Activated CD4-positive, alpha-beta T cell treated with anti-CD3 and anti-CD28 coated beads, Interleukin-2, amount 10 ng/mL, durations not matched to agents 24 days and 14 days (primary cell): ENCODE results near the gene MYBPC2. TPM values are rescaled to one million over a fixed set of nuclear protein-coding genes. Genes with fewer than 3 reads are reported as not detected.
A peak's percentile ranks its signal among the peaks of the same experiment; 100 is the strongest.

Experiments used
- DNase-seq: peaks from one replicate; pipeline ENCODE4 v3.0.0; 2022
- H3K27ac Mint-ChIP-seq: one replicate; pipeline ENCODE4 v1.8.0; 2022; ENCODE audit warnings: mild to moderate bottlenecking, mixed read lengths
- H3K27me3 Mint-ChIP-seq: one replicate; pipeline ENCODE4 v1.8.0; 2022; ENCODE audit warnings: mixed read lengths
- H3K36me3 Mint-ChIP-seq: one replicate; pipeline ENCODE4 v1.8.0; 2022; ENCODE audit warnings: low read depth, mild to moderate bottlenecking, mixed read lengths
- H3K4me1 Mint-ChIP-seq: one replicate; pipeline ENCODE4 v1.8.0; 2021; ENCODE audit warnings: mixed read lengths
- H3K4me3 Mint-ChIP-seq: one replicate; pipeline ENCODE4 v1.8.0; 2022; ENCODE audit warnings: mild to moderate bottlenecking, moderate library complexity, mixed read lengths
- H3K9me3 Mint-ChIP-seq: one replicate; pipeline ENCODE4 v1.8.0; 2021; ENCODE audit warnings: mixed read lengths
- intact Hi-C: fragments of 100-400 bp; cut with micrococcal nuclease; formaldehyde crosslinking; loops from one replicate; pipeline ENCODE4 v1.15.1; 2023
- total RNA-seq: library from RNA; stranded (reverse); gene quantifications from 2 replicates; pipeline ENCODE4 v1.2.3, GENCODE V29; 2022

Gene MYBPC2
- total RNA-seq, 1 donor from 2014 or later: 0.26 TPM

DNA sequence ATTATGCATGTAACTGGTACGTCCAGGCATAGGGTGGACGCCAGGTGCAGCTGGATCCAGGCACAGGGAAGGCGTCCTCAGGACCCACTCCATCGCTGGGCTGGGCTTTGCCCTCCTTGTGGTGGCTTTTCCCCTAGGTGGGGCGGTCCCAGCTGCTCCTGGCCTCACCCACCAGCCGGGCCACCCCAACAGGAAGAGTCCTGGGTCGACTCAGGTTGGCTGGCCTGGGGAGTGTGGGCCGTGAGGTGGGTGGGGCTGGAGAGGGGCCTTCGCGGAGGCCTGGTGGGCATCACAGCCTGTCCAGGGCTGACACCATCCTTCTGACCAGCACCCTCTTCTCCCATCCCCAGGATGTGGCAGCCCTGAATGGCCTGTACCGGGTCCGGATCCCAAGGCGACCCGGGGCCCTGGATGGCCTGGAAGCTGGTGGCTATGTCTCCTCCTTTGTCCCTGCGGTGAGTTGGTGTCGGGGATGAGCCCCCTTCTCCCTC, 47.1 kb downstream of the MYBPC2 start:
- intact Hi-C loops: no loop called here
- Mint-ChIP-seq H3K4me3 (no peak overlapping the region), H3K27ac (no peak overlapping the region), H3K27me3 (no peaks in the 10 kb centered on the region), H3K9me3 (no peaks in the 10 kb centered on the region), H3K4me1 (peaks cover 22% of the 10 kb centered on the region), H3K36me3 (peaks cover 46% of the 10 kb centered on the region)
- DNase-seq: no peak

DNA sequence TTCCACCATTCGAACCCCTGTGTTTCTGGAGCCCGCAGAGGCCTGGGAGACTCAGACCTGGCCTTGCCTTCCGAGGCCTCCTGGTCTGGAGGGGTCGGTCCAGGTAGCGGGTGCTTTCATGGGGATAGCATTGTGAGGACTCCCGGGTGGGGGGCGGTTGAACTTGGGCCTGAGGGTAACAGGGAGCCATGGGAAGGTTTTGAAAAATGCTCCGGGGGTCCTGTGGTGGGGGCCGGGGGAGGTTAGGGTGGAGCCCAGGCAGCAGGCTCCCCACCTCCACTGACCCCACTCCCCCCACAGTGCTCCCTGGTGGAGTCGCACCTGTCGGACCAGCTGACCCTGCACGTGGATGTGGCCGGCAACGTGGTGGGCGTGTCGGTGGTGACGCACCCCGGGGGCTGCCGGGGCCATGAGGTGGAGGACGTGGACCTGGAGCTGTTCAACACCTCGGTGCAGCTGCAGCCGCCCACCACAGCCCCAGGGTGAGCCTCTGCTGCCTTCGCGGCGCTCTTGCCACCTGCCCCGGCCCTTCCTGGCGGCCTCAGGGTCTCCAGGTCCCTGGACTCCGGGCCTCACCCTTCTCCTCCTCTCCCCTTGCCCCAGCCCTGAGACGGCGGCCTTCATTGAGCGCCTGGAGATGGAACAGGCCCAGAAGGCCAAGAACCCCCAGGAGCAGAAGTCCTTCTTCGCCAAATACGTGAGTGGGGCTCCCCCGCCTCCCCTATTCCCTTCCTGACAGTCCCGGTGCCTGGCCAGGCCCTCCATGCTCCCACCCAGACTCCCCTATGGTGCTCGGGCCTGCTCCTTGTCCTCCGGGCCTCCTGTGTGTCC, 47.8 kb downstream of the MYBPC2 start:
- Mint-ChIP-seq H3K27ac (no peak overlapping the region), H3K9me3 (no peaks in the 10 kb centered on the region), H3K4me3 (no peak overlapping the region), H3K27me3 (no peaks in the 10 kb centered on the region), H3K4me1 (peaks cover 20% of the 10 kb centered on the region), H3K36me3 (peaks cover 53% of the 10 kb centered on the region)
- intact Hi-C loops: no loop called here
- no peak for DNase-seq

- H3K27ac Mint-ChIP-seq: no peak overlapping the region
- H3K36me3 Mint-ChIP-seq: peaks cover 58% of the 10 kb centered on the region
- DNase-seq: no peak
- no peak overlapping the region for H3K4me3 Mint-ChIP-seq
- intact Hi-C loops: no loop called here
- H3K9me3 Mint-ChIP-seq: no peaks in the 10 kb centered on the region
- H3K4me1 Mint-ChIP-seq: peaks cover 17% of the 10 kb centered on the region
- H3K27me3 Mint-ChIP-seq: no peaks in the 10 kb centered on the region
These were observed 48.9 kb downstream of the MYBPC2 start for GRCh38 chr19:50481351-50482149.

DNA sequence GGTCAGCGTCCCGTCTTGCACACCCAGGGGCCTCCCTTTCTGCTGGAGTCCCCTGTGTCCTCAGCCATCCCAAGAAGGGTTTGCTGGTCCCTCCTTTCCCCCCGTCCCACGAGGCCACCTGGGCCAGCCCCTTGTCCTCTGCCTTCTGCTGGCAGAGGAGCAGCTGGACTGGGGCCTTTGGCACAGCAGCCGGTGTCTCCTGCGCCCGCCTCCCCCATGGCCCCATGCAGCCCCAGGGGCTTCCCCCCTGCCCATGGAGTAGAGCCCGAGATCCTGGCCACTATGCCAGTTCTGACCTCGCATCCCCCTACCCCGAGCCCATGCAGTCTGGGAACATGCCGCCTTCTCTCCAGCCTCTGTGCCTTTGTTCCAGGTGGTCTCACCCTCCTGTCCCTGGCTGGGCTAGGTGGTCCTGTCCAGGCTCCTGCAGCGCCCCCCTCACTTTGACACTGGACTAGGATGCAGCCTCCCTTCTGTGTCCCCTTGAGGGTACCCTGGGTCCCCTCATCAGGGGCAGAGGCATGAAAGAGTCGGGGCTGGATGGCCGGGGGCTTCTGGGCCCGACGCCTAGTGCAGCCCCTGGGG, 49.7 kb downstream of the MYBPC2 start:
- Mint-ChIP-seq H3K9me3 (no peaks in the 10 kb centered on the region), H3K27ac (no peak overlapping the region), H3K27me3 (no peaks in the 10 kb centered on the region), H3K36me3 (peaks cover 57% of the 10 kb centered on the region), H3K4me3 (no peak overlapping the region), H3K4me1 (peaks cover 12% of the 10 kb centered on the region)
- intact Hi-C loops: no loop called here
- no peak for DNase-seq

- intact Hi-C loops: no loop called here
- Mint-ChIP-seq H3K27ac (no peak overlapping the region), H3K4me1 (peaks cover 8% of the 10 kb centered on the region), H3K9me3 (no peaks in the 10 kb centered on the region), H3K4me3 (no peak overlapping the region), H3K27me3 (no peaks in the 10 kb centered on the region), H3K36me3 (peaks cover 52% of the 10 kb centered on the region)
- DNase-seq: no peak
These were observed 50.2 kb downstream of the MYBPC2 start for GRCh38 chr19:50482916-50483315.

DNA sequence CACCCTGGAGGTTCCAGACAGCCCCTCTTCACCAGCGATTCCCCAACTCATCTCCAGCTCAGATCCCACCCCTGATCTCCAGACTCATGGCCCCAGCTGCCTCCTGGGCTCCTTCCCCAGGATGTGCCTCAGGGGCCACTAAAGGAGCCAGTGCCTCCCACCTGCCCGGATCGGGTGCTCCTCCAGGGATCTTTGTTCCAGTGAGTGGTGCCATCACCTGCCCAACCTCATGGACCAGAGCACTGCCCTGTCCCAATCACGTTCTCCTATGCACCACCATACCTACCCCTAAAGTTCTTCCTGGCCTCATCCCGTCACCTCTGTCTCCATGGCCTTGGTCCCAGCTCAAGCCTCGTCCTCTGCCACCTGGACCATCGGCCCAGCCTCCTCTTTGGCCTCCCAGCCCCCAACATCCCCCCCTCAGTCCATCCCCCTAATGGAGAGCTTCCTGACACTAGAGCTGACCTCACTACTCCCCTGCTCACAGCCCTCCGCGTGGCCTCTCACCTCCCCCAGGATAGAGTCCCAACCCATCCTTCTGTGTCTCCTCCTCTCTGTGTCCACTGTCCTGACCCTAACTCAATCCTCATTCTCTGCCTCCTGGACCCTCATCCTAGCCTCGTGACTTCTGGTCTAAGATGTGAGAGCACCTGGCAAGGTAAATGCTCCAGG, 52.7 kb downstream of the MYBPC2 start:
- Mint-ChIP-seq H3K36me3 (peaks cover 40% of the 10 kb centered on the region), H3K4me3 (no peak overlapping the region), H3K27ac (no peak overlapping the region), H3K27me3 (no peaks in the 10 kb centered on the region), H3K4me1 (peaks cover 6% of the 10 kb centered on the region), H3K9me3 (no peaks in the 10 kb centered on the region)
- intact Hi-C loops: no loop called here
- DNase-seq: no peak

- Mint-ChIP-seq H3K4me1 (peaks cover 14% of the 10 kb centered on the region), H3K4me3 (no peak overlapping the region), H3K9me3 (no peaks in the 10 kb centered on the region), H3K27me3 (peaks cover 6% of the 10 kb centered on the region), H3K27ac (no peak overlapping the region), H3K36me3 (peaks cover 35% of the 10 kb centered on the region)
- intact Hi-C loops: no loop called here
- peak; percentile 83 for DNase-seq
These were observed 54.3 kb downstream of the MYBPC2 start for GRCh38 chr19:50486823-50487515.

DNA sequence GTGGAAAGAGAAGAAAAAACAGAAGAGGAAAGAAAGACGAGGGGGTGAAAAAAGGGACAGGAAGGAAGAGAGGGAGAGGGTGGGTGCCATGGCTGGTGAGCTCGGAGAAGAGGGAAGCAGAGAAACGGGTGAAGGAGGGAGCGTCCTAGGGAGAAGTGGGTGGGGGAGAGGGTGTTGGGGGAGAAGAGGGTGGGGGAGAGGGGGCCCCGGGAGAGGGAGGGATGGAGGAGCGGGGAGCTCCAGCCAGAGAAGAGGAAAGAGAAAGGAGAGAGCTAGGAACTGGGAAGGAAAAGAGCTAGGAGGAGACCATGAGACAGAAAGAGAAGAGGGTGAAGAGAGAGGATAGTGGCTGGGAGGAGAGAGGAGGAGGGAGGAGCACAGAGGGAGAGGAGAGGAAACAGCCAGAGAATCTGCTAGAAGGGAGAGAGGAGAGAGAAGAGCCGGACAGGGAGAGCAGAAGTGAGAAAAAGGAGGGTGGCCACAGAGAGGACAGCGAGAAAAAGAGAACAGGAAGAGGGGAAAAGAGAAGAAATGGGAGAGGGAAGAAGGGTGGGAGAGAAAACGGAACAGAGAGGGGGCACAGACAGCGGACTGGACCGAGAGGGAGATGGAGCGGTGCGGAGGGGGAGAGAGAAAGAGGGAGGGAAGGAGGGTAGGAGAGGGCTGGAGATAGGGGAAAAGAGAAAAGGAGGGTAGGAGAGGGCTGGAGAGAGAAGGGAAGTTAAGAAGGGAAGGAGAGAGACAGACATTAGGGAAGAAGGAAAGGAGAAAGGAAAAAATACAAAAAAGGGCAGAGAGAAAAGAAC, 55.9 kb downstream of the MYBPC2 start:
- peaks cover 10% of the 10 kb centered on the region for H3K27me3 Mint-ChIP-seq
- peaks cover 25% of the 10 kb centered on the region for H3K36me3 Mint-ChIP-seq
- peak overlapping the region; percentile 27 for H3K27ac Mint-ChIP-seq
- intact Hi-C loops: no loop called here
- no peaks in the 10 kb centered on the region for H3K9me3 Mint-ChIP-seq
- H3K4me1 Mint-ChIP-seq: peaks cover 17% of the 10 kb centered on the region
- H3K4me3 Mint-ChIP-seq: no peak overlapping the region
- DNase-seq: no peak

DNA sequence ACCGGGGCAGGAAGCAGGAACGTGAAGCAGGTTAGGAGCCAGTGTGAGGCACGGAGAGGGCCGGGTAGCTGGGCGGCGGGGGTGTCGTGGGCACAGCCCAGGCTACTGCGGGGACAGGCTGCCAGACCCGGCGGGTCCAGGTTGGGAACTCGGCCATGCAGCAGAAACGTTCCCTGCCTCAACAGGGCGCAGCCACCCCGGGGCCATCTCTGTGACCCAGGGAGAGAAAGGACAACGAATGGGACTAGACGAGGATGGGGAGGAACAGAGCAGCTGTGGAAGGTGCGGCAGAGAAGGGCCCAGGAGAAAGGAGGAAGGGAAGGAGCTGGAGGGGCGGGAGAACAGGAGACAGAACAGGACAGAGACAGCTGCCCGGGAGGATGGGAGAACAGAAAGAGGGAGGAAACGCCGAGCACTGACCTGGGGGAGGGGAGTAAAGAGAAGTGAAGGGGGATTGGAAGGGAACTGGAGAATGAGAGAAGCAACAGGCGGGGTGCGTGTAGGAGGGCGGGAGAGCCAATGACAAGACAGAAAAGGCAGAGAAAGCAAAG, 56.8 kb downstream of the MYBPC2 start:
- Mint-ChIP-seq H3K27me3 (peaks cover 10% of the 10 kb centered on the region), H3K9me3 (no peaks in the 10 kb centered on the region), H3K27ac (no peak overlapping the region), H3K4me1 (peaks cover 17% of the 10 kb centered on the region), H3K4me3 (no peak overlapping the region), H3K36me3 (peaks cover 25% of the 10 kb centered on the region)
- no peak for DNase-seq
- intact Hi-C loops: no loop called here

- no peak for DNase-seq
- peaks cover 16% of the 10 kb centered on the region for H3K36me3 Mint-ChIP-seq
- H3K9me3 Mint-ChIP-seq: no peaks in the 10 kb centered on the region
- H3K27ac Mint-ChIP-seq: no peak overlapping the region
- H3K4me3 Mint-ChIP-seq: no peak overlapping the region
- peaks cover 17% of the 10 kb centered on the region for H3K4me1 Mint-ChIP-seq
- H3K27me3 Mint-ChIP-seq: peaks cover 10% of the 10 kb centered on the region
- intact Hi-C loops: no loop called here
These were observed 57.7 kb downstream of the MYBPC2 start for GRCh38 chr19:50490411-50490811.

DNA sequence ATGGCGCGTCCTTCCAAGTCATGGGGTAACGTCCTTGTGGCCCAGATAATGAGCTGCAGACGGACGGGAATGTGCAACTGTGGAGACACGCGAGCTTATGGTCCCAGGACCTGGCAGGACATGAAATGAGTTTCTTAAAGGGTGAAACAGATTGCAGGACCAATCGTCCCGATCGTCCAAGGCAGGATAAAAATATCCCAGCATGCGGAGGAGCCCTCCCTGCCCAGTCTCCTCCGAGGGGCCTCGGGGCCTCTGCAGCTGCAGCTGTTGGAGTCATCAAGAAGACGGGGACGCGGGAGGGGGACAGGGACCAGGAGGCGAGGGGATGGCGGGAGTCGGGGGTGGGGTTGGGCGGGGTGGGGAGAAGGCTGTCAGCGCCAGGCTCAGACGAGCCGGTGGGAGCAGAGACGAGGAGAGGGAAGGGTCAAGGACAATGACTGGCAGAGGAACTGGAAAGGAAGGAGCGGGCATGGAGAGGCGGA, 58.3 kb downstream of the MYBPC2 start:
- no peak for DNase-seq
- Mint-ChIP-seq H3K27ac (no peak overlapping the region), H3K4me3 (no peak overlapping the region), H3K36me3 (peaks cover 11% of the 10 kb centered on the region), H3K9me3 (no peaks in the 10 kb centered on the region), H3K4me1 (peaks cover 17% of the 10 kb centered on the region), H3K27me3 (peaks cover 10% of the 10 kb centered on the region)
- intact Hi-C loops: no loop called here

DNA sequence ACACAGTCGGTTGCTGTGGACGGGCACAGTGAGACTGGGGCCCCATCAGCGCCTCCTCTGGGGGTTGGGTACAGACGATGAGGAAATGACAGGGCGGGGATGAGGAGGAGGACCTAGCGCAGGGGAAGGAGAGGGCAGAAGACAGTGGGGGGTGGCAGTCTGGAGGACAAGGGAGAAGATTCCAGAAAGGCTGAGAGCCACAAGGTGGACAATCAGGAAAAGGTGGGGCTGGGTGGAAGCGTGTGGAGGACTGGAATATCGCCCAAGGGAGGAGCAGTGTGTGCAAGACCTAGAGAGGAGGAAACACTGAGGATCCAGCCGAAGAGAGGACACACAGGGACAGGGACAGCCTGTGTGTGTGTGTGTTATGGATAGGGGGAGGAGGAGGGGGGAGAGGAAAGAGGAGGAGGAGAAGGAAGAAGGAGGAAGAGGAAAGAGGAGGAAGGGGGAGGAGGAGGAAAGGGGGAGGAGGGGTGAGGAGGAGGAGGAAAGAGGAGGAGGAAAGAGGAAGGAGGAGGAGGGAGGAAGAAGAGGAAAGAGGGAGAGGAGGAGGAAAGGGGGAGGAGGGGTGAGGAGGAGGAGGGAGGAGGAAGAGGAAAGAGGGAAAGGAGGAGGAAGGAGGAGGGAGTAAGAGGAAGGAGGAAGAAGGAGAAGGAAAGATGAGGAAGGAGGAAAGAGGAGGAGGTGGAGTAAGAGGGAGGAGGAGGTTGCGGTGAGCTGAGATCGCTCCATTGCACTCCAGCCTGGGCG, 59.8 kb downstream of the MYBPC2 start:
- H3K4me1 Mint-ChIP-seq: peaks cover 17% of the 10 kb centered on the region
- H3K27me3 Mint-ChIP-seq: peaks cover 10% of the 10 kb centered on the region
- peak overlapping the region; percentile 42 for H3K4me3 Mint-ChIP-seq

More for the DNA sequence above, 59.8 kb downstream of the MYBPC2 start:
- no peaks in the 10 kb centered on the region for H3K9me3 Mint-ChIP-seq
- peaks cover 6% of the 10 kb centered on the region for H3K36me3 Mint-ChIP-seq
- intact Hi-C loops: no loop called here
- H3K27ac Mint-ChIP-seq: peak overlapping the region; percentile 44
- no peak for DNase-seq
